DOHH2 (cell line): ENCODE results near the gene TMEM184A.

Experiments
- H3F3A ChIP-seq: fragments of 200-600 bp; sonication (generic), shearing (Covaris generic); 2 replicates; pipeline ENCODE4 v1.6.0; 2016; ENCODE audit warnings: antibody characterized with exemption, mild to moderate bottlenecking; ENCODE audit not compliant: control insufficient read depth, insufficient read depth
- H3K27ac ChIP-seq: fragments of 200-600 bp; sonication (generic); 2 replicates; pipeline ENCODE4 v1.5.1; 2014; ENCODE audit warnings: low read depth, mild to moderate bottlenecking, low read length, moderate library complexity
- H3K27me3 ChIP-seq: fragments of 200-600 bp; sonication (generic); 2 replicates; pipeline ENCODE4 v1.6.1; 2014; ENCODE audit warnings: mild to moderate bottlenecking, low read length, mixed read lengths; ENCODE audit not compliant: control insufficient read depth
- H3K36me3 ChIP-seq: fragments of 200-600 bp; sonication (generic); 2 replicates; pipeline ENCODE4 v1.6.1; 2014; ENCODE audit warnings: mild to moderate bottlenecking, low read length, moderate library complexity, mixed read lengths; ENCODE audit not compliant: control insufficient read depth
- H3K4me1 ChIP-seq: fragments of 200-600 bp; sonication (generic); 2 replicates; pipeline ENCODE4 v1.6.1; 2014; ENCODE audit warnings: mild to moderate bottlenecking, low read length, mixed read lengths; ENCODE audit not compliant: control insufficient read depth
- H3K4me2 ChIP-seq: fragments of 200-600 bp; sonication (generic); 2 replicates; pipeline ENCODE4 v1.6.0; 2014; ENCODE audit warnings: mild to moderate bottlenecking, low read length, moderate library complexity
- H3K4me3 ChIP-seq: fragments of 200-600 bp; sonication (generic); 2 replicates; pipeline ENCODE4 v1.5.1; 2014; ENCODE audit warnings: mild to moderate bottlenecking, low read length, mixed read lengths
- H3K79me2 ChIP-seq: fragments of 200-600 bp; sonication (generic); 2 replicates; pipeline ENCODE4 v1.6.1; 2014; ENCODE audit warnings: mild to moderate bottlenecking, low read length, mixed read lengths; ENCODE audit not compliant: control insufficient read depth
- H3K9me2 ChIP-seq: fragments of 200-600 bp; sonication (generic); replicated peaks from 2 replicates; pipeline ENCODE4 v1.6.1; 2014; ENCODE audit warnings: mild to moderate bottlenecking, low read length, mixed read lengths; ENCODE audit not compliant: control insufficient read depth
- H3K9me3 ChIP-seq: fragments of 200-600 bp; sonication (generic); 2 replicates; pipeline ENCODE4 v1.6.1; 2014; ENCODE audit warnings: antibody characterized with exemption, low read length, mixed read lengths; ENCODE audit not compliant: control insufficient read depth, insufficient read depth
- H4K20me1 ChIP-seq: fragments of 200-600 bp; sonication (generic); 2 replicates; pipeline ENCODE4 v1.6.0; 2014; ENCODE audit warnings: low read depth, mild to moderate bottlenecking, antibody characterized with exemption, low read length, moderate library complexity; ENCODE audit not compliant: control insufficient read depth, insufficient read depth
- CTCF ChIP-seq: fragments of 200-600 bp; sonication (generic); IDR thresholded peaks from one replicate; pipeline ENCODE4 v1.5.1; 2014; ENCODE audit warnings: antibody characterized with exemption, mild to moderate bottlenecking, low read depth, low read length; ENCODE audit not compliant: poor library complexity, severe bottlenecking
- EZH2phosphoT487 ChIP-seq: fragments of 200-600 bp; sonication (generic); IDR thresholded peaks from 2 replicates; pipeline ENCODE4 v1.6.1; 2017; ENCODE audit warnings: borderline replicate concordance, mild to moderate bottlenecking, antibody characterized with exemption, low read length, moderate library complexity, mixed read lengths

The TMEM184A gene

GRCh38 chr7:1602386-1602785 is 46.4 kb upstream of the TMEM184A start:
- Histone ChIP-seq H3K9me2 (no peaks in the 10 kb centered on the region), H3K4me3 (no peak overlapping the region), H3K79me2 (no peaks in the 10 kb centered on the region), H3K27me3 (peaks cover 2% of the 10 kb centered on the region; the same call in 1 of the 2 replicates), H4K20me1 (no peaks in the 10 kb centered on the region; the same call in 1 of the 2 replicates), H3K27ac (no peak overlapping the region), H3K36me3 (no peaks in the 10 kb centered on the region), H3K4me2 (no peak overlapping the region), H3K9me3 (no peaks in the 10 kb centered on the region), H3F3A (no peaks in the 10 kb centered on the region), H3K4me1 (peaks cover 3% of the 10 kb centered on the region)
- TF ChIP-seq EZH2phosphoT487 (no peak), CTCF (no peak)

GRCh38 chr7:1601956-1602355 is 46.0 kb upstream of the TMEM184A start:
- no peaks in the 10 kb centered on the region; the same call in 1 of the 2 replicates for H4K20me1 ChIP-seq
- H3K9me2 ChIP-seq = no peaks in the 10 kb centered on the region
- no peaks in the 10 kb centered on the region for H3K36me3 ChIP-seq
- no peaks in the 10 kb centered on the region for H3F3A ChIP-seq
- no peak overlapping the region for H3K4me2 ChIP-seq
- TF ChIP-seq EZH2phosphoT487 = no peak
- TF ChIP-seq CTCF = no peak
- H3K27ac ChIP-seq = no peak overlapping the region
- H3K4me3 ChIP-seq = no peak overlapping the region
- H3K27me3 ChIP-seq = peaks cover 2% of the 10 kb centered on the region; the same call in 1 of the 2 replicates
- H3K4me1 ChIP-seq = no peaks in the 10 kb centered on the region
- H3K9me3 ChIP-seq = no peaks in the 10 kb centered on the region
- no peaks in the 10 kb centered on the region for H3K79me2 ChIP-seq

GRCh38 chr7:1599640-1600395 is 43.8 kb upstream of the TMEM184A start:
- no peak for TF ChIP-seq EZH2phosphoT487
- TF ChIP-seq CTCF = no peak
- Histone ChIP-seq H3K36me3 (no peaks in the 10 kb centered on the region), H3K27ac (no peak overlapping the region), H3K4me3 (no peak overlapping the region), H3K4me1 (no peaks in the 10 kb centered on the region), H3K27me3 (peaks cover 2% of the 10 kb centered on the region; the same call in 1 of the 2 replicates), H3K4me2 (no peak overlapping the region), H3K9me3 (no peaks in the 10 kb centered on the region), H3K79me2 (no peaks in the 10 kb centered on the region), H3K9me2 (no peaks in the 10 kb centered on the region), H4K20me1 (no peaks in the 10 kb centered on the region; the same call in 1 of the 2 replicates), H3F3A (no peaks in the 10 kb centered on the region)
